Naive thymus-derived CD4-positive, alpha-beta T cell (primary cell): ENCODE results near the gene GLI3. TPM values are rescaled to one million over a fixed set of nuclear protein-coding genes. Genes with fewer than 3 reads are reported as not detected.
"Not testable (repeated sequence)": the region's sequence is repeated elsewhere in the genome, so short reads cannot be mapped to it uniquely, and the experiment has no call there.

Experiments
- ATAC-seq: fragments of 150-1000 bp; cut with Tn5 transposase; 2 replicates; pipeline ENCODE4 v1.10.0; 2021; ENCODE audit warnings: mild to moderate bottlenecking, moderate library complexity
- CTCF ChIA-PET: fragments of 350-600 bp; sonication (Branson Sonifier 250); formaldehyde crosslinking; loops from one replicate; lab custom pipeline; 2021; ENCODE audit warnings: antibody characterized with exemption; lab: Charles Lee
- POLR2A ChIA-PET: fragments of 350-600 bp; sonication (Branson Sonifier 250); formaldehyde crosslinking; loops from one replicate; lab custom pipeline; 2021; ENCODE audit warnings: antibody characterized with exemption, inconsistent platforms; lab: Charles Lee
- DNase-seq, 9 donors: peaks; one replicate each; pipeline versions ENCODE4 v3.0.0 to v3.0.0-alpha.2; 2020 to 2022; ENCODE audit warnings: mixed read lengths in 1 of 9
- H3K27ac ChIP-seq: one replicate; pipeline ENCODE4 v1.7.0; 2013; ENCODE audit warnings: mild to moderate bottlenecking, low read depth, low read length, moderate library complexity
- H3K27me3 ChIP-seq, 2 donors: one replicate each; pipeline ENCODE4 v1.7.0; 2013; ENCODE audit warnings: low read length in 2 of 2, mild to moderate bottlenecking in 2 of 2, moderate library complexity in 2 of 2; ENCODE audit not compliant: control insufficient read depth in 2 of 2, insufficient read depth in 2 of 2
- H3K36me3 ChIP-seq, 3 experiments: 1 replicate in 2 of 3; 2 replicates in 1 of 3; pipeline ENCODE4 v1.7.0; 2013; ENCODE audit warnings: low read length in 3 of 3, mild to moderate bottlenecking in 3 of 3, moderate library complexity in 1 of 3; ENCODE audit not compliant: insufficient read depth in 3 of 3, control insufficient read depth in 2 of 3
- H3K4me1 ChIP-seq, 2 donors: one replicate each; pipeline ENCODE4 v1.7.0; 2013; ENCODE audit warnings: low read length in 2 of 2, mild to moderate bottlenecking in 2 of 2, moderate library complexity in 1 of 2; ENCODE audit not compliant: control insufficient read depth in 2 of 2, insufficient read depth in 2 of 2
- H3K4me3 ChIP-seq: 2 replicates; pipeline ENCODE4 v1.7.0; 2013; ENCODE audit warnings: mild to moderate bottlenecking, low read length
- H3K9me3 ChIP-seq, 3 experiments: 1 replicate in 2 of 3; 2 replicates in 1 of 3; pipeline ENCODE4 v1.7.0; 2013; ENCODE audit warnings: low read length in 3 of 3; ENCODE audit not compliant: control insufficient read depth in 2 of 3
- H3K27ac Mint-ChIP-seq, 9 donors: one replicate each; pipeline ENCODE4 v1.8.0; 2020 to 2022; ENCODE audit warnings: mixed read lengths in 9 of 9, mild to moderate bottlenecking in 8 of 9, moderate library complexity in 5 of 9, inconsistent platforms in 2 of 9
- H3K27me3 Mint-ChIP-seq, 5 donors: one replicate each; pipeline ENCODE4 v1.8.0; 2021 to 2022; ENCODE audit warnings: mixed read lengths in 5 of 5, mild to moderate bottlenecking in 1 of 5
- H3K36me3 Mint-ChIP-seq, 5 donors: one replicate each; pipeline ENCODE4 v1.8.0; 2020 to 2022; ENCODE audit warnings: mixed read lengths in 5 of 5, mild to moderate bottlenecking in 3 of 5, inconsistent platforms in 1 of 5
- H3K4me1 Mint-ChIP-seq, 7 donors: one replicate each; pipeline ENCODE4 v1.8.0; 2020 to 2022; ENCODE audit warnings: mixed read lengths in 7 of 7, mild to moderate bottlenecking in 3 of 7, inconsistent platforms in 1 of 7
- H3K4me3 Mint-ChIP-seq, 10 donors: one replicate each; pipeline ENCODE4 v1.8.0; 2020 to 2022; ENCODE audit warnings: mild to moderate bottlenecking in 10 of 10, mixed read lengths in 10 of 10, moderate library complexity in 6 of 10, inconsistent platforms in 2 of 10
- H3K9me3 Mint-ChIP-seq, 11 donors: one replicate each; pipeline ENCODE4 v1.8.0; 2020 to 2022; ENCODE audit warnings: mixed read lengths in 11 of 11, mild to moderate bottlenecking in 4 of 11, inconsistent platforms in 1 of 11, moderate library complexity in 1 of 11
- intact Hi-C, 2 donors: fragments of 100-400 bp; cut with micrococcal nuclease; formaldehyde crosslinking; loops; one replicate each; pipeline ENCODE4 v1.15.1; 2023
- polyA plus RNA-seq, 2 donors: library from polyadenylated mRNA; unstranded; fragments of 300-500 nt; fragmentation: Illumina TruSeq; gene quantifications; one replicate each; pipeline ENCODE4 v1.2.3, GENCODE V29; 2021
- total RNA-seq, 6 experiments: library from RNA in 5 of 6; stranded (reverse) in 5 of 6; gene quantifications; 1 replicate in 5 of 6; 2 replicates in 1 of 6; pipeline ENCODE4 v1.2.3 and lab custom pipeline; 2021 to 2026

Gene GLI3
- total and polyA plus RNA-seq, 7 experiments from 2014 or later, result 0.32 to 0.95 (median 0.54) TPM; not detected in 4

DNA sequence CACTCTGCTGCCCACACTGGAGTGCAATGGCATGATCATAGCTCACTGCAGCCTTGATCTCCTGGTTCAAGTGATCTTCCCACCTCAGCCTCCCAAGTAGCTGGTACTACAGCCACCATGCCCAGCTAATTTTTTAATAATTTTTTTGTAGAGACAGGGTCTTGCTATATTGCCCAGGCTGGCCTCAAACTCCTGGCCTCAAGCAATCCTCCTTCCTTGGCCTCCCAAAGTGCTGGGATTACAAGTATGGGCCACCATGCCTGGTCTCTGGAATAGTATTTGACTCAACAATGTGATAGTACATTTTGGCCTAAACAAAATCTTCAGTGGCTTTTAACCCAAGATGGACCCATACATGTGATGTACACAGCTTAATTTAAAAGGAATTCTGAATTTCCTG lies 27.9 kb downstream of the GLI3 start:
- POLR2A ChIA-PET, intact Hi-C loops, CTCF ChIA-PET: not testable (repeated sequence)

DNA sequence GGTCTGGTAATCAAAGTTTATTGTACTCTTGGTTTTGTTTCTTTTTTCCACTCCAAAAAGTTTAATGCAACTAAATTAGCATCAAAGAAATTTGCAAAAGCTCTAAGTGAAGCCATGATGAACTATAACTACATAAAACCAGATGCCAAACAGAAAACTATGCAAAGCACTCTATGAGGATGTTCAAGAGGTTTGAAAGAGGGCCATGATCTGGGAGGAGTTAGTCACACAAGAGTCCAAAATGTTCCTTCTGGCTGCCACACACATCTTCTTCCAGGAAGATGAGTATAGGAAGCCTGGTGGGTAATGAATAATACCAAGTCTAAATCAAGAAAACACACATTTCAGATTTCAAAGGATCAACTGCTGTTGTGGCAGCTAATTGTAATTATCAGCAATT lies 28.4 kb downstream of the GLI3 start:
- no peaks in the 10 kb centered on the region for H3K4me1 ChIP-seq
- CTCF ChIA-PET, result no interaction called here
- H3K4me3 ChIP-seq, result no peak overlapping the region
- H3K27ac ChIP-seq, result no peak overlapping the region
- Mint-ChIP-seq H3K4me1 (no peaks in the 10 kb centered on the region), H3K27me3 (peaks cover 0 to 12% (median 8%) of the 10 kb centered on the region in 5 donors), H3K9me3 (peaks cover 0 to 5% (median 0%) of the 10 kb centered on the region in 11 donors), H3K27ac (no peak overlapping the region), H3K4me3 (no peak overlapping the region), H3K36me3 (no peaks in the 10 kb centered on the region)
- intact Hi-C loops, result no loop called here
- POLR2A ChIA-PET, result no interaction called here
- DNase-seq, result no peak
- no peaks in the 10 kb centered on the region for H3K9me3 ChIP-seq
- no peaks in the 10 kb centered on the region for H3K27me3 ChIP-seq
- no peak for ATAC-seq
- H3K36me3 ChIP-seq, result no peaks in the 10 kb centered on the region

More for the DNA sequence above, 27.9 kb downstream of the GLI3 start:
- not testable (repeated sequence) for H3K27me3 ChIP-seq, H3K4me3 ChIP-seq, DNase-seq, H3K4me3 Mint-ChIP-seq, H3K27ac ChIP-seq, H3K27ac Mint-ChIP-seq, H3K4me1 Mint-ChIP-seq, H3K9me3 ChIP-seq, ATAC-seq, H3K36me3 Mint-ChIP-seq, H3K4me1 ChIP-seq, H3K9me3 Mint-ChIP-seq, H3K36me3 ChIP-seq
- H3K27me3 Mint-ChIP-seq, result peaks cover 0 to 12% (median 6%) of the 10 kb centered on the region in 5 donors

DNA sequence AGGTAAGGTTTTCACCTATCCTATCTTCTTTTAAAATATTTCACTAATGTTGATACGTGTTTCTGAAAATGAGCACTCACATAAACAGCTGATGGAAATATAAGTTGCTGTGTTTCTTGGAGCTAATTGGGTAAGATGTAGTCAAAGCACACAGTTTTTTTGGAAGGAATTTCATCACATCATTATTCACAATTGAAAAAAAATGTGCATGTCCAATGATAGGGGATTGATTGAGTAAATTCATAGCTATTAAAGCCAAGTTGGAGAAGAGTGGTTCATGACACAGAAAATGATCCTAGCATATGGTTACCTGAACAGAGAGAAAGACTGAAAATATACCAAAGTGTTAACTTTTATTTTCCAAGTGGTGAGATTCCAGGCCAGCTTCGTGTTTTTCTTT lies 29.6 kb downstream of the GLI3 start:
- H3K27me3 Mint-ChIP-seq, result peaks cover 0 to 11% (median 3%) of the 10 kb centered on the region in 5 donors
- peaks cover 0 to 9% (median 4%) of the 10 kb centered on the region in 11 donors for H3K9me3 Mint-ChIP-seq
- ChIA-PET CTCF (no interaction called here), POLR2A (no interaction called here)
- DNase-seq, result no peak
- no peak overlapping the region for H3K27ac ChIP-seq
- no peak overlapping the region for H3K4me3 ChIP-seq
- peaks cover 0 to 4% (median 0%) of the 10 kb centered on the region in 5 donors for H3K36me3 Mint-ChIP-seq
- no peaks in the 10 kb centered on the region for H3K4me1 Mint-ChIP-seq
- H3K4me1 ChIP-seq, result no peaks in the 10 kb centered on the region
- no peaks in the 10 kb centered on the region for H3K36me3 ChIP-seq
- no peaks in the 10 kb centered on the region for H3K9me3 ChIP-seq
- intact Hi-C loops, result no loop called here
- no peaks in the 10 kb centered on the region for H3K27me3 ChIP-seq
- no peak overlapping the region for H3K27ac Mint-ChIP-seq
- H3K4me3 Mint-ChIP-seq, result no peak overlapping the region
- no peak for ATAC-seq

GRCh38 chr7:42203336-42203735 lies 33.7 kb downstream of the GLI3 start:
- CTCF ChIA-PET, result no interaction called here
- H3K36me3 Mint-ChIP-seq, result peaks cover 0 to 4% (median 0%) of the 10 kb centered on the region in 5 donors
- peaks cover 0 to 9% (median 0%) of the 10 kb centered on the region in 5 donors for H3K27me3 Mint-ChIP-seq
- Histone ChIP-seq H3K36me3 (no peaks in the 10 kb centered on the region), H3K27ac (no peak overlapping the region), H3K9me3 (no peaks in the 10 kb centered on the region), H3K4me3 (no peak overlapping the region), H3K4me1 (no peaks in the 10 kb centered on the region), H3K27me3 (no peaks in the 10 kb centered on the region)
- DNase-seq (no peak), ATAC-seq (no peak)
- H3K4me3 Mint-ChIP-seq, result no peak overlapping the region
- H3K27ac Mint-ChIP-seq, result no peak overlapping the region
- peaks cover 0 to 10% (median 4%) of the 10 kb centered on the region in 11 donors for H3K9me3 Mint-ChIP-seq
- intact Hi-C loops, result no loop called here
- H3K4me1 Mint-ChIP-seq, result peaks cover 0 to 7% (median 4%) of the 10 kb centered on the region in 7 donors
- POLR2A ChIA-PET, result no interaction called here

- no peak for DNase-seq
- intact Hi-C loops, result no loop called here
Measured at GRCh38 chr7:42202601-42203000, 34.4 kb downstream of the GLI3 start.

GRCh38 chr7:42198974-42199668 lies 37.9 kb downstream of the GLI3 start:
- no peaks in the 10 kb centered on the region for H3K27me3 ChIP-seq
- Mint-ChIP-seq H3K9me3 (peaks cover 0 to 8% (median 4%) of the 10 kb centered on the region in 11 donors), H3K27me3 (peaks cover 0 to 14% (median under 1%) of the 10 kb centered on the region in 5 donors), H3K27ac (peak overlapping the region in 1 of 9 donors; percentile 1), H3K4me3 (peak overlapping the region in 1 of 10 donors; percentile 11), H3K4me1 (peaks cover 0 to 15% (median 4%) of the 10 kb centered on the region in 7 donors), H3K36me3 (peaks cover 0 to 4% (median 0%) of the 10 kb centered on the region in 5 donors)
- H3K4me3 ChIP-seq, result no peak overlapping the region
- H3K27ac ChIP-seq, result no peak overlapping the region
- no peaks in the 10 kb centered on the region for H3K4me1 ChIP-seq
- intact Hi-C loops, result no loop called here
- H3K36me3 ChIP-seq, result no peaks in the 10 kb centered on the region
- ChIA-PET POLR2A (no interaction called here), CTCF (no interaction called here)
- DNase-seq, result peak in 1 of 9 donors; percentile 21
- no peaks in the 10 kb centered on the region for H3K9me3 ChIP-seq
- ATAC-seq, result no peak

More at GRCh38 chr7:42202601-42203000, 34.4 kb downstream of the GLI3 start:
- ChIA-PET CTCF (no interaction called here), POLR2A (no interaction called here)
- Histone ChIP-seq H3K27me3 (no peaks in the 10 kb centered on the region), H3K27ac (no peak overlapping the region), H3K9me3 (no peaks in the 10 kb centered on the region), H3K36me3 (no peaks in the 10 kb centered on the region), H3K4me1 (no peaks in the 10 kb centered on the region), H3K4me3 (no peak overlapping the region)
- Mint-ChIP-seq H3K9me3 (peaks cover 0 to 10% (median 4%) of the 10 kb centered on the region in 11 donors), H3K36me3 (peaks cover 0 to 4% (median 0%) of the 10 kb centered on the region in 5 donors), H3K4me1 (peaks cover 0 to 11% (median 4%) of the 10 kb centered on the region in 7 donors), H3K27me3 (peaks cover 0 to 9% (median 0%) of the 10 kb centered on the region in 5 donors), H3K4me3 (no peak overlapping the region), H3K27ac (no peak overlapping the region)
- ATAC-seq, result no peak

- no peak overlapping the region for H3K27ac ChIP-seq
- intact Hi-C loops, result no loop called here
- H3K27me3 Mint-ChIP-seq, result peaks cover 0 to 14% (median 0%) of the 10 kb centered on the region in 5 donors
- H3K27ac Mint-ChIP-seq, result no peak overlapping the region
- H3K9me3 Mint-ChIP-seq, result peaks cover 0 to 3% (median 2%) of the 10 kb centered on the region in 11 donors
- H3K9me3 ChIP-seq, result no peaks in the 10 kb centered on the region
- ATAC-seq (no peak), DNase-seq (no peak)
- H3K36me3 Mint-ChIP-seq, result peaks cover 0 to 2% (median 0%) of the 10 kb centered on the region in 5 donors
- H3K4me1 Mint-ChIP-seq, result peaks cover 0 to 23% (median 10%) of the 10 kb centered on the region in 7 donors
- no peak overlapping the region for H3K4me3 Mint-ChIP-seq
- ChIA-PET CTCF (no interaction called here), POLR2A (no interaction called here)
- no peaks in the 10 kb centered on the region for H3K4me1 ChIP-seq
- no peaks in the 10 kb centered on the region for H3K27me3 ChIP-seq
- no peak overlapping the region for H3K4me3 ChIP-seq
- no peaks in the 10 kb centered on the region for H3K36me3 ChIP-seq
Measured at GRCh38 chr7:42198296-42198695, 38.7 kb downstream of the GLI3 start.
